OCI-LY7 (cell line): Measurements from ENCODE around the gene SRC.

Experiments used
- CTCF ChIP-seq: fragments of 200-600 bp; sonication (generic); conservative IDR thresholded peaks from 2 replicates; pipeline ENCODE4 v1.5.1; 2014; ENCODE audit warnings: mild to moderate bottlenecking, antibody characterized with exemption, low read length, moderate library complexity, mixed read lengths
- EZH2phosphoT487 ChIP-seq: fragments of 200-600 bp; sonication (generic); IDR thresholded peaks from 2 replicates; pipeline ENCODE4 v1.6.1; 2018; ENCODE audit warnings: low read depth, borderline replicate concordance, mild to moderate bottlenecking, mixed run types, antibody characterized with exemption, low read length, moderate library complexity, mixed read lengths

DNA sequence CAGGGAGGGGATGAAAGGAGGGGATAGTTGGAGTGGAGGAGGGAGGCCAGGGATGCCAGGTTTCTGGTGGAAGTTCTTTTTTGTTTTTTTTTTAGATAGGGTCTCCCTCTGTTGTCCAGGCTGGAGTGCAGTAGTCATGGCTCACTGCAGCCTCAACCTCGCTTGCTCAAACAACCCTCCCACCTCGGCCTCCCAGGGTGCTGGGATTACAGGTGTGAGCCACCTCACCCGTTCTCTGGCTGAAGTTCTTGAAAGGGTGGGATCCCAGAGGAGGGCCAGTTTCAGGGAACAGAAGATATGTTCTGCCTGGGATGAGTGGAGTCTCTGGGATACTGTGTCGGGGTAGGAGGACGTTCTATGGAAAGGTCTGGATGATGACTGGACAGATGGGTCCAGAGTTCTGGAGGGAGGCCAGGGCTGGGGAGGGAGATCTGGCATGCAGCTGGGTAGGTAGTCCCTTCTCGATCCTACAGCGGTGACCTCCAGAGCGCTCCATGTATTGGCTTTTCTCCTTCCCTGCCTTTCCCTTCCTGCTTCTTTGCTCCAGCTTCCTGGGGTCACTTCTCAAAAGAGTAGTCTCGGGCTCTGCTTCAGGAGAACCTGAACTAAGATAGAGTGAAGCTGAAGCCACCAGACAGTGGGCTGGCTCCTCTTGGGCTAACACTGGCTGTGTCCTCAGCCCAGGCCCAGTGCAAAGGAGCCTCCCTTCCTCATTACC lies 12.7 kb upstream of the SRC start:
- no peak for TF ChIP-seq CTCF
- TF ChIP-seq EZH2phosphoT487 = no peak
